ENCODE measurements around the gene PRKCB. TPM values are rescaled to one million over a fixed set of nuclear protein-coding genes. Genes with fewer than 3 reads are reported as not detected.

The PRKCB gene
- total and polyA plus RNA-seq, 7 donors = 0.13 to 1.5 (median 0.83) TPM

DNA sequence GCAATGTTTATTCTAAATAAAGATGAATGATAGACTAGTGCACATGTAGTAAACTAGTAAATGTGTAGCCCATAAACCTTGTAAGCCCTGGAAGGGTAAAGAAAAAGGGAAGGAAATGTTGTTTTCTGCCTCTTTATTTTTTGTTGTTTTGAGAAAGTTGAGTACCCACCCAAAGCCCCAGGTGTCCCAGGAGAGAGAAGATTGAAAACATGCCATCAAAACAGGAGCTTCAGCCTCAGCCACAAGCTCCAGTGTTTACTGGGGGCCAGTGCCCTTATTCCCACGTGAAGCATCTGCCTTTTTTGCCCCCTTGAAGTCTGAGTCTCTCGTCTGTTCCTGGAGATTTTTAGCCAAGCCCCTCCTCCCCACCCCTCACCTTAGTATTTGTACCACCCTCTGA, 121.5 kb downstream of the PRKCB start:
- H3K27ac ChIP-seq = no peak overlapping the region
- TF ChIP-seq, protein P1, sequence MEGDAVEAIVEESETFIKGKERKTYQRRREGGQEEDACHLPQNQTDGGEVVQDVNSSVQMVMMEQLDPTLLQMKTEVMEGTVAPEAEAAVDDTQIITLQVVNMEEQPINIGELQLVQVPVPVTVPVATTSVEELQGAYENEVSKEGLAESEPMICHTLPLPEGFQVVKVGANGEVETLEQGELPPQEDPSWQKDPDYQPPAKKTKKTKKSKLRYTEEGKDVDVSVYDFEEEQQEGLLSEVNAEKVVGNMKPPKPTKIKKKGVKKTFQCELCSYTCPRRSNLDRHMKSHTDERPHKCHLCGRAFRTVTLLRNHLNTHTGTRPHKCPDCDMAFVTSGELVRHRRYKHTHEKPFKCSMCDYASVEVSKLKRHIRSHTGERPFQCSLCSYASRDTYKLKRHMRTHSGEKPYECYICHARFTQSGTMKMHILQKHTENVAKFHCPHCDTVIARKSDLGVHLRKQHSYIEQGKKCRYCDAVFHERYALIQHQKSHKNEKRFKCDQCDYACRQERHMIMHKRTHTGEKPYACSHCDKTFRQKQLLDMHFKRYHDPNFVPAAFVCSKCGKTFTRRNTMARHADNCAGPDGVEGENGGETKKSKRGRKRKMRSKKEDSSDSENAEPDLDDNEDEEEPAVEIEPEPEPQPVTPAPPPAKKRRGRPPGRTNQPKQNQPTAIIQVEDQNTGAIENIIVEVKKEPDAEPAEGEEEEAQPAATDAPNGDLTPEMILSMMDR (IDR thresholded peaks at IDR 0.05) = no peak
- intact Hi-C loops (cut with DNase I) = no loop called here
- H3K27me3 ChIP-seq (ENCODE audit: insufficient read depth in 3 of 3, low read length in 2 of 3) = no peaks in the 10 kb centered on the region
- no peaks in the 10 kb centered on the region for H3K4me1 ChIP-seq
- ATAC-seq (no peak), DNase-seq (no peak)
- no peaks in the 10 kb centered on the region for H3K9me3 ChIP-seq
- no peaks in the 10 kb centered on the region for H3K36me3 ChIP-seq (ENCODE audit: insufficient read depth in 1 of 2, low read depth in 1 of 2)
- 23 to 33% (median 26%) methylated on average over 2 of the region's 2 CpGs for WGBS, 3 donors
- no peak overlapping the region for H3K4me3 ChIP-seq

DNA sequence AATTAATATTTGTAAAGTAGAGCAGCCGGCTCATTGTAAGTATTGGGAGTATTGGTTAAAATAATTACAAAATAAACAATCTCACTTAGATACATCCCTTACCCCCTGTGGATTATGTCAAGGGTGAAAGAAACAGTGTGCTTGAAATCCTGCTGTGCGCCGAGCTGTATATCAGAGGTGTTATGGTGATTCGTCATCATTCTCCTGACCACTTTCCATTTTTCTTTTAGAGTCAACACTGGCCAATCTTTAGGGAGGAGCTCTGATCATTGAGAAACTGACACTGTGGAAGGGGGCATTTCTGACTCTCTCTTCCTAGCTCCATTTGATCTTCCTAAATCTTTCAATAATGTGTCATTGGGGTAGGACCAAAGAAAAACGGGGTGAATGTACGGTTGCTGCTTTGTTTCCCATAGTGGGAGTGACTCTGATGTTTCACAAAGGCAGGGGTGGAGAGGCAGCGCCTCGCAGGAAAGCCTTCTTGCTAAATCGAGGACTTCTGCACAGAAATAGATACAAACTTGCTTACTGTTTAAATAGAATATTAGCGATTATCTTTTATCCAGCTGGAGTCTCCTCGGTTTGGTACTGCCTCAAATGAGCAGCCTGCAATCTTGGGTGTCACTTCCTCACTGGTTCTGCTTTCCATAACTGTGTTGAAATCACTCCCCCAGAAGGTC, 123.4 kb downstream of the PRKCB start:
- TF ChIP-seq, protein P1 (IDR thresholded peaks at IDR 0.05) = no peak
- DNase-seq = no peak
- H3K27ac ChIP-seq = no peak overlapping the region
- H3K9me3 ChIP-seq = no peaks in the 10 kb centered on the region
- intact Hi-C loops (cut with DNase I) = no loop called here
- WGBS, 3 donors = 76 to 80% (median 76%) methylated on average over 11 of the region's 11 CpGs
- H3K4me3 ChIP-seq = no peak overlapping the region
- H3K4me1 ChIP-seq = no peaks in the 10 kb centered on the region
- ATAC-seq = no peak
- H3K27me3 ChIP-seq (ENCODE audit: insufficient read depth in 3 of 3, low read length in 2 of 3) = no peaks in the 10 kb centered on the region
- no peaks in the 10 kb centered on the region for H3K36me3 ChIP-seq (ENCODE audit: insufficient read depth in 1 of 2, low read depth in 1 of 2)

DNA sequence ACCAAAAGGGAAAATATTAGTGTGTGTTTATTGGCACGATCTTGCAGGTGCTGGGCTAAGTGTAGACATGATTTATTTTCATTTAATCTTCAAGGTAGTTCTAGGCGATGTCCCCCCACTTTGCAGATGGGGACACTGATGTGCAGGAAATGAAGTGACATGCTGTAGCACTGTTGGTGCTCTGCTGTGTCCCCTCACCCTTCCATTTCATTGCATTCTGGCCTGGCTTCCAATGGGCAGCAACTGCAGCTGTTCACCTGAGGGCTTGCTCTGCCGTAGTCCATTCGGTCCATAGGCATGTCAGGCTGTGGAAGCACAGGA, 123.9 kb downstream of the PRKCB start:
- H3K9me3 ChIP-seq = no peaks in the 10 kb centered on the region
- no peak for ATAC-seq
- H3K4me3 ChIP-seq = no peak overlapping the region
- TF ChIP-seq, protein P1 (IDR thresholded peaks at IDR 0.05) = no peak
- no peaks in the 10 kb centered on the region for H3K27me3 ChIP-seq (ENCODE audit: insufficient read depth in 3 of 3, low read length in 2 of 3)
- no peaks in the 10 kb centered on the region for H3K4me1 ChIP-seq
- 54 to 59% (median 56%) methylated on average over 4 of the region's 4 CpGs for WGBS, 3 donors
- no peak overlapping the region for H3K27ac ChIP-seq
- intact Hi-C loops (cut with DNase I) = no loop called here
- DNase-seq = no peak
- H3K36me3 ChIP-seq (ENCODE audit: insufficient read depth in 1 of 2, low read depth in 1 of 2) = no peaks in the 10 kb centered on the region

DNA sequence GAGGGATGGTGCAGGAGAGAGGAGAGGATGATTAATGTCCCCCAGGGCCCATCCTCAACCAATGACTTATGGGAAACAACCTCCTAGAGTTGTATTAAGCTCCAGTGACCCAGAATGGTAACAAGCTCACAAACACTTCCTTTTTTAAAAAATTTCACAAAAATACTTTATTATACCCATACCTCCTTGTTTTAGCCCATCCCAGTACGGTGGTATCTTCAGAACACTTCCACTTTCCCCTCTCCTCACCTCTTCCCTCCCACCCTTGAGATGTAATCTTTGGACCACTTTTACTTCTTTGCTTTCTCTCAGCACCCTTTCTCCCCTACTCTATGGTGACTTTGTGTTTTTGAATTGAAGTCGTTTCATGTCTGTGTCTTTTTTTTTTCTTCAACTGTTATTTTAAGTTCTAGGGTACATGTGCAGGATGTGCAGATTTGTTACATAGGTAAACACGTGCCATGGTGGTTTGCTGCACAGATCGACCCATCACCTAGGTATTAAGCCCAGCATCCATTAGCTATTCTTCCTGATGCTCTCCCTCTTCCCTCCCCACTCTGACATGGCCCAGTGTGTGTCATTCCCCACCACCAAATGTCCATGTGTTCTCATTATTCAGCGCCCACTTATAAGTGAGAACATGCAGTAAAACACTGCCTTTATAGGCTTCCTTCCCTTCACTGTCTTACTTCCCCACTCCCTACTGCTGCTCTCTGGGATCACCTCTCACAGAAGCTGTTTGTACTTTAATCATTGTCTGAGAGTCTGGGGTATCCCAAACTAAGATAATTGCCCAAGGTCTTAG, 124.5 kb downstream of the PRKCB start:
- H3K4me1 ChIP-seq = no peaks in the 10 kb centered on the region
- H3K4me3 ChIP-seq = no peak overlapping the region
- H3K9me3 ChIP-seq = no peaks in the 10 kb centered on the region
- DNase-seq = no peak
- WGBS, 3 donors = 61 to 69% (median 63%) methylated on average over 5 of the region's 5 CpGs
- H3K36me3 ChIP-seq (ENCODE audit: insufficient read depth in 1 of 2, low read depth in 1 of 2) = no peaks in the 10 kb centered on the region
- TF ChIP-seq, protein P1 (IDR thresholded peaks at IDR 0.05) = no peak
- ATAC-seq = no peak
- no peaks in the 10 kb centered on the region for H3K27me3 ChIP-seq (ENCODE audit: insufficient read depth in 3 of 3, low read length in 2 of 3)
- no peak overlapping the region for H3K27ac ChIP-seq
- intact Hi-C loops (cut with DNase I) = no loop called here
